K562 (cell line): Measurements from ENCODE around the gene ACACB. TPM values are rescaled to one million over a fixed set of nuclear protein-coding genes. Genes with fewer than 3 reads are reported as not detected.

Experiments
- ATAC-seq: fragments of 200-7000 bp; cut with Tn5 transposase; 3 replicates; pipeline ENCODE4 v1.9.1; 2020; ENCODE audit warnings: moderate library complexity
- BruUV-seq: library from RNA; stranded (reverse); fragments of 400-500 nt; replicated peaks from 2 replicates; lab custom pipeline; 2021; lab: Mats Ljungman, UMichigan
- CTCF ChIA-PET: fragments of 300-600 bp; formaldehyde crosslinking; extraction: SDS; loops from one replicate; lab custom pipeline; 2021; ENCODE audit warnings: low intra/inter-chr PET ratio; lab: Yijun Ruan, JAX
- POLR2A ChIA-PET: fragments of 300-600, 350-650 bp; sonication (Branson Sonifier 250); formaldehyde crosslinking; extraction: SDS; loops from one replicate; lab custom pipeline; 2021; ENCODE audit warnings: antibody characterized with exemption, inconsistent platforms; lab: Yijun Ruan, JAX
- DNase-seq, 4 experiments: peaks; one replicate each; pipeline versions ENCODE4 v3.0.0 to v3.0.0-alpha.2; 2011 to 2018; ENCODE audit warnings: low spot score in 3 of 4, mixed read lengths in 3 of 4; ENCODE audit errors: extremely low read depth in 1 of 4
- FAIRE-seq: peaks from 2 replicates; lab custom pipeline; 2011; peaks lifted over from hg19 to GRCh38; lab: Jason Lieb, UNC
- H2AFZ ChIP-seq: 2 replicates; pipeline ENCODE4 v1.6.0; 2011; ENCODE audit warnings: low read depth, low read length, control low read depth, inconsistent platforms
- H3K27ac ChIP-seq: fragments of 200-600 bp; 3 replicates; pipeline ENCODE4 v1.8.0; 2011; ENCODE audit warnings: low read depth, mild to moderate bottlenecking, control low read depth, inconsistent platforms, low read length, moderate library complexity, mixed read lengths; ENCODE audit errors: extremely low read depth
- H3K27me3 ChIP-seq, 2 experiments: fragments of 300-600 bp in 1 of 2; 2 replicates in 1 of 2; 3 replicates in 1 of 2; pipeline versions ENCODE4 v1.6.0 to v1.8.0; 2011; ENCODE audit warnings: inconsistent platforms in 2 of 2, low read length in 2 of 2, mild to moderate bottlenecking in 1 of 2, mixed read lengths in 1 of 2, moderate library complexity in 1 of 2; ENCODE audit not compliant: control insufficient read depth in 2 of 2, insufficient read depth in 2 of 2
- H3K36me3 ChIP-seq: fragments of 300-600 bp; 3 replicates; pipeline ENCODE4 v1.8.0; 2011; ENCODE audit warnings: mild to moderate bottlenecking, low read length, inconsistent platforms; ENCODE audit not compliant: control insufficient read depth, insufficient read depth
- H3K4me1 ChIP-seq, 2 experiments: fragments of 200-600 bp in 1 of 2; replicated peaks in 1 of 2; 2 replicates in 1 of 2; 3 replicates in 1 of 2; pipeline versions ENCODE4 v1.5.1 to v1.8.0; 2011; ENCODE audit warnings: inconsistent platforms in 2 of 2, low read length in 2 of 2, mild to moderate bottlenecking in 1 of 2, mixed read lengths in 1 of 2, moderate library complexity in 1 of 2; ENCODE audit not compliant: control insufficient read depth in 2 of 2, insufficient read depth in 2 of 2
- H3K4me2 ChIP-seq: 2 replicates; pipeline ENCODE4 v1.6.1; 2011; ENCODE audit warnings: low read length, control low read depth, inconsistent platforms, mixed read lengths; ENCODE audit not compliant: insufficient read depth
- H3K4me3 ChIP-seq: fragments of 200-600 bp; sonication (generic), shearing (Covaris generic); 2 replicates; pipeline ENCODE4 v1.5.1; 2016; ENCODE audit warnings: control low read depth, inconsistent platforms
- H3K79me2 ChIP-seq: fragments of 200-600 bp; 3 replicates; pipeline ENCODE4 v1.8.0; 2011; ENCODE audit warnings: low read length, inconsistent platforms; ENCODE audit not compliant: control insufficient read depth, insufficient read depth
- H3K9ac ChIP-seq, 2 experiments: 2 replicates each; pipeline versions ENCODE4 v1.6.0 to v1.6.1; 2011; ENCODE audit warnings: low read depth in 2 of 2, low read length in 2 of 2, control low read depth in 1 of 2, inconsistent platforms in 1 of 2, mild to moderate bottlenecking in 1 of 2, mixed read lengths in 1 of 2; ENCODE audit not compliant: insufficient read depth in 1 of 2
- H3K9me1 ChIP-seq: one replicate; pipeline ENCODE4 v1.6.0; 2011; ENCODE audit warnings: inconsistent platforms, mild to moderate bottlenecking, low read length, moderate library complexity; ENCODE audit not compliant: control insufficient read depth, insufficient read depth
- H3K9me3 ChIP-seq: replicated peaks from 2 replicates; pipeline ENCODE4 v1.5.1; 2011; ENCODE audit warnings: low read depth, low read length, inconsistent platforms; ENCODE audit not compliant: control insufficient read depth, insufficient read depth
- H4K20me1 ChIP-seq: replicated peaks from 2 replicates; pipeline ENCODE4 v1.6.1; 2011; ENCODE audit warnings: low read length, inconsistent platforms, mixed read lengths; ENCODE audit not compliant: control insufficient read depth, insufficient read depth
- CBFA2T2 ChIP-seq: fragments of 450-650 bp; conservative IDR thresholded peaks from 2 replicates; pipeline ENCODE4 v1.6.1; 2017; ENCODE audit warnings: mild to moderate bottlenecking
- ILF3 ChIP-seq: fragments of 450-650 bp; IDR thresholded peaks from 2 replicates; pipeline ENCODE4 v1.6.1; 2018; ENCODE audit warnings: antibody characterized with exemption, mild to moderate bottlenecking, moderate library complexity, borderline replicate concordance
- SIN3B ChIP-seq: fragments of 450-650 bp; IDR thresholded peaks from 2 replicates; pipeline ENCODE4 v1.6.1; 2017; ENCODE audit warnings: low read depth, mild to moderate bottlenecking, moderate library complexity
- SMAD2 ChIP-seq: fragments of 150-350 bp; IDR thresholded peaks from 2 replicates; pipeline ENCODE4 v1.6.1; 2014; ENCODE audit warnings: low read depth, mild to moderate bottlenecking, low read length
- ZBTB40 ChIP-seq, 2 experiments: fragments of 450-650 bp in 1 of 2; sonication (generic) in 1 of 2; formaldehyde crosslinking in 1 of 2; IDR thresholded peaks; 2 replicates each; pipeline versions ENCODE4 v1.7.1 to v1.9.0; 2016 to 2022; ENCODE audit warnings: inconsistent platforms in 1 of 2, mild to moderate bottlenecking in 1 of 2, missing genetic modification reagents in 1 of 2
- ZNF121 ChIP-seq: sonication (generic); formaldehyde crosslinking; conservative IDR thresholded peaks from 2 replicates; pipeline ENCODE4 v1.8.0; 2022; ENCODE audit warnings: missing genetic modification reagents
- WGBS: fragments of 100-300 bp; shearing (Covaris generic); methylation state at CpG from one replicate; pipeline ENCODE4 v1.1.6; 2016; ENCODE audit warnings: low coverage, mixed read lengths; ENCODE audit not compliant: insufficient coverage; ENCODE audit errors: missing lambda C conversion rate; 5-methylcytosine and 5-hydroxymethylcytosine counted together
- in situ Hi-C: fragments of 300-500 bp; cut with MboI; formaldehyde crosslinking; loops from 4 replicates; pipeline ENCODE4 v1.15.0; 2018; ENCODE audit warnings: inconsistent platforms, mixed read lengths
- intact Hi-C: fragments of 100-400 bp; cut with micrococcal nuclease; formaldehyde crosslinking; loops from 2 replicates; pipeline ENCODE4 v1.14.2; 2022
- polyA plus RNA-seq, 8 experiments: library from polyadenylated mRNA; depleted of rRNA in 4 of 8; stranded (reverse) in 5 of 8; unstranded in 3 of 8; fragments of >200 nt; fragmentation: Nextera tagmentation in 2 of 8; fragmentation: Illumina TruSeq in 1 of 8; extraction: Ambion mirVana in 2 of 8; extraction: Trizol in 1 of 8; gene quantifications; 2 replicates each; pipeline versions ENCODE4 v1.2.1 to v1.2.3, GENCODE V29; 2011 to 2014; ENCODE audit warnings: inconsistent platforms in 1 of 8, missing spikeins in 1 of 8
- total RNA-seq, 7 experiments: library from RNA; depleted of rRNA in 6 of 7; stranded (reverse); fragments of >200 nt in 6 of 7; fragmentation: Illumina TruSeq in 2 of 7; extraction: Trizol in 2 of 7; gene quantifications; 2 replicates each; pipeline versions ENCODE4 v1.2.1 to v1.2.3, GENCODE V29; 2011 to 2021; ENCODE audit warnings: low replicate concordance in 1 of 7

ACACB gene
- total and polyA plus RNA-seq, 9 of the 15 experiments (the other 6 are each of a cell fraction or from before 2014, with no cell fraction given) = 0.10 to 2.5 (median 0.83) TPM

GRCh38 chr12:109214131-109214530 is 97.7 kb downstream of the ACACB start (continued):
- no peak for TF ChIP-seq SIN3B
- TF ChIP-seq CBFA2T2 = no peak
- TF ChIP-seq ZNF121 (CRISPR knock-in tag) = no peak
- TF ChIP-seq SMAD2 = no peak

DNA sequence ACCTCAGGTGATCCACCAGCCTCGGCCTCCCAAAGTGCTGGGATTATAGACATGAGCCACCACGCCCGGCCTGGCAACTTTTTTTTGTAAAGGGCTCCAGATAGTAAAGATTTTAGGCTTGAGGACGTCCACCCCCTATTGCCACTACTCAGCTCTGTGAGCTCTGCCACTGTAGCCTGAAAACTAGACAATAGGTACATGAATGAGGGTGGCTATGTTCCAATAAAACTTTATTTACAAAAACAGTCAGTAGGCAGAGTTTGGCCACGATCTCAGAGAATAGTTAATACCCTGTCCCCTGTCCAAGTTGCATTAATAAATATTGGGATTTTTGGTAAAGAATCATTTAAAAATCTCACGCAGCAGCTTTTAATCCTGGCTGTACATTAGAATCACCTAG is 102.6 kb downstream of the ACACB start:
- H3K9ac ChIP-seq = no peak overlapping the region
- ATAC-seq (no peak), DNase-seq (no peak), FAIRE-seq (no peak)
- no TSS peak for BruUV-seq
- H3K79me2 ChIP-seq = no peaks in the 10 kb centered on the region
- H3K27me3 ChIP-seq = peaks cover 9 to 42% of the 10 kb centered on the region in 2 experiments
- no peaks in the 10 kb centered on the region; the same call in 1 of the 2 replicates for H4K20me1 ChIP-seq
- in situ Hi-C loops (no loop called here), intact Hi-C loops (no loop called here)
- H3K4me1 ChIP-seq = peaks cover 0 to 6% of the 10 kb centered on the region in 2 experiments; a peak in 1 of 5 replicates
- no peaks in the 10 kb centered on the region for H3K9me3 ChIP-seq
- TF ChIP-seq ZBTB40 (IDR thresholded peaks at IDR 0.05) (peak; percentile 93), ZBTB40 (CRISPR knock-in tag; IDR thresholded peaks at IDR 0.05) (peak; percentile 64; the same call in 1 of the 2 replicates), ILF3 (no peak)
- no peak overlapping the region for H2AFZ ChIP-seq
- no peak overlapping the region for H3K4me2 ChIP-seq
- ChIA-PET CTCF (no interaction called here), POLR2A (interaction anchor here (0.5 to 0.6 kb wide), 2 partner anchors 11 to 218 kb away, joined by 3 read pairs; no protein-coding TSS in a partner anchor)
- no peaks in the 10 kb centered on the region for H3K36me3 ChIP-seq
- WGBS = 5% methylated on average over 6 of the region's 6 CpGs
- H3K4me3 ChIP-seq = no peak overlapping the region
- H3K27ac ChIP-seq = no peak overlapping the region
- no peaks in the 10 kb centered on the region for H3K9me1 ChIP-seq
